Measurements from ENCODE around the gene CKAP5.

DNA sequence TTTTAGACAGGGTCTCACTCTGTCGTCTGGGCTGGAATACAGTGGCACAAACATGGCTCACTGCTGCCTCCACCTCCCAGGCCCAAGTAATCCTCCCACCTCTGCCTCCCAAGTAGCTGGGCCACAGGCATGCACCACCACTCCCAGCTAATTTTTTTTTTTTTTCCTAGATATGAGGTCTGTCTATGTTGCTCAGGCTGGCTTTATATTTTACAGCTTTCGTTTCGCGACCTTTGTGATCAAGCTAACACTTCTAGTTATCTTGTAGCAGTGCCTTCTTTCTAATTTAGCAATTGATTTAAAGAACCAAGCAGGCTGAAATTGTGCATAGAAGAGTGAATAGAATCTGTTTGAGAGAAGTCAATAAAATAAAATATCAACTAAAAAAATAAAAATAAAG, 11.3 kb downstream of the CKAP5 start:
- TF ChIP-seq CTCF (IDR thresholded peaks at IDR 0.05; ENCODE audit: low read depth, low read length, poor library complexity, severe bottlenecking) (no peak), EZH2phosphoT487 (IDR thresholded peaks at IDR 0.05; ENCODE audit: borderline replicate concordance, low read length) (no peak)

Data from DOHH2 (cell line).